Tibial nerve (tissue), 4 donors: ENCODE data around the gene ZNF628. TPM values are rescaled to one million over a fixed set of nuclear protein-coding genes. Genes with fewer than 3 reads are reported as not detected.

Experiments
- DNase-seq, 2 donors: peaks; one replicate each; pipeline ENCODE4 v3.0.0-alpha.2; 2019; ENCODE audit warnings: low spot score in 2 of 2
- H3K27ac ChIP-seq, 4 donors: fragments of 200-600 bp; sonication (generic) in 3 of 4; one replicate each; pipeline ENCODE4 v1.5.1; 2017 to 2019; ENCODE audit warnings: mild to moderate bottlenecking in 1 of 4
- H3K27me3 ChIP-seq, 2 donors: fragments of 200-600 bp; sonication (generic) in 1 of 2; one replicate each; pipeline versions ENCODE4 v1.5.1 to v1.6.0; 2017 to 2019
- H3K36me3 ChIP-seq, 3 donors: fragments of 200-600 bp; sonication (generic); one replicate each; pipeline ENCODE4 v1.5.1; 2018 to 2019
- H3K4me1 ChIP-seq, 4 donors: fragments of 200-600 bp; sonication (generic) in 3 of 4; one replicate each; pipeline ENCODE4 v1.5.1; 2017 to 2019
- H3K4me3 ChIP-seq, 4 donors: fragments of 200-600 bp; sonication (generic) in 3 of 4; one replicate each; pipeline ENCODE4 v1.5.1; 2017 to 2019; ENCODE audit warnings: mild to moderate bottlenecking in 1 of 4, moderate library complexity in 1 of 4
- H3K9me3 ChIP-seq, 4 donors: fragments of 200-600 bp; sonication (generic) in 3 of 4; one replicate each; pipeline ENCODE4 v1.5.1; 2017 to 2019
- EP300 ChIP-seq, 2 donors: sonication (generic); formaldehyde crosslinking; IDR thresholded peaks; one replicate each; pipeline ENCODE4 v1.6.1; 2017; ENCODE audit warnings: antibody characterized with exemption in 2 of 2, mild to moderate bottlenecking in 1 of 2
- POLR2A ChIP-seq, 2 donors: fragments of 450-650 bp; IDR thresholded peaks; one replicate each; pipeline ENCODE4 v1.6.1; 2017; ENCODE audit warnings: antibody characterized with exemption in 2 of 2, mild to moderate bottlenecking in 2 of 2, moderate library complexity in 2 of 2
- WGBS, 2 donors: methylation state at CpG; one replicate each; pipeline ENCODE4 v1.1.5; 2018; 5-methylcytosine and 5-hydroxymethylcytosine counted together
- total RNA-seq, 4 donors: library from RNA; depleted of rRNA; stranded (reverse); fragments of >200 nt; gene quantifications; one replicate each; pipeline ENCODE4 v1.1.0, GENCODE V29; 2016
- TF ChIP-seq, protein P1 (sequence below), 5 experiments: fragments of 200-600 bp in 3 of 5; fragments of 450-650 bp in 2 of 5; sonication (generic) in 3 of 5; IDR thresholded peaks; one replicate each; pipeline ENCODE4 v1.5.1; 2016 to 2019; ENCODE audit warnings: antibody characterized with exemption in 5 of 5, mild to moderate bottlenecking in 3 of 5, moderate library complexity in 2 of 5

ZNF628 gene
- total RNA-seq, 4 donors from 2014 or later, result 3.5 to 16.8 (median 4.0) TPM

DNA sequence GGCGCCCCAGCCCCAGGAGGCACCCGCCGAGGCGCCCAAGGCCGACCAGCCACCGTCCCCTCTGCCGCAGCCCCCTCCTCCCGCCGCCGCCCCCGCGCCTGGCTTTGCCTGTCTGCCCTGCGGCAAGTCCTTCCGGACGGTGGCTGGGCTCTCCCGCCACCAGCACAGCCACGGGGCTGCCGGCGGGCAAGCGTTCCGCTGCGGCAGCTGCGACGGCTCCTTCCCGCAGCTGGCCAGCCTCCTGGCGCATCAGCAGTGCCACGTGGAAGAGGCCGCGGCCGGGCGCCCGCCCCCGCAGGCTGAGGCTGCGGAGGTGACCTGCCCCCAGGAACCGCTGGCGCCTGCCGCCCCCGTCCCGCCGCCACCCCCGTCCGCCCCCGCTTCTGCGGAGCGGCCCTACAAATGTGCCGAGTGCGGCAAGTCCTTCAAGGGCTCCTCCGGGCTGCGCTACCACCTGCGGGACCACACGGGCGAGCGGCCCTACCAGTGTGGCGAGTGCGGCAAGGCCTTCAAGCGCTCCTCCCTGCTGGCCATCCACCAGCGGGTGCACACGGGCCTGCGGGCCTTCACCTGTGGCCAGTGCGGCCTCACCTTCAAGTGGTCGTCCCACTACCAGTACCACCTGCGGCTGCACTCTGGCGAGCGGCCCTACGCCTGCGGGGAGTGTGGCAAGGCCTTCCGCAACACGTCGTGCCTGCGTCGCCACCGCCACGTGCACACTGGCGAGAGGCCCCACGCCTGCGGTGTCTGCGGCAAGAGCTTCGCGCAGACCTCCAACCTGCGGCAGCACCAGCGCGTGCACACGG is 5.9 kb downstream of the ZNF628 start:
- Histone ChIP-seq H3K4me1 (peaks cover 0 to 51% (median 37%) of the 10 kb centered on the region in 4 donors), H3K9me3 (no peaks in the 10 kb centered on the region), H3K4me3 (no peak overlapping the region), H3K27me3 (no peaks in the 10 kb centered on the region), H3K36me3 (peaks cover 0 to 31% (median 0%) of the 10 kb centered on the region in 3 donors), H3K27ac (no peak overlapping the region)
- WGBS, 2 donors, result 89 to 91% methylated on average over 46 to 55 of the region's 83 CpGs
- no peak for TF ChIP-seq EP300 (IDR thresholded peaks at IDR 0.05)
- TF ChIP-seq, protein P1, sequence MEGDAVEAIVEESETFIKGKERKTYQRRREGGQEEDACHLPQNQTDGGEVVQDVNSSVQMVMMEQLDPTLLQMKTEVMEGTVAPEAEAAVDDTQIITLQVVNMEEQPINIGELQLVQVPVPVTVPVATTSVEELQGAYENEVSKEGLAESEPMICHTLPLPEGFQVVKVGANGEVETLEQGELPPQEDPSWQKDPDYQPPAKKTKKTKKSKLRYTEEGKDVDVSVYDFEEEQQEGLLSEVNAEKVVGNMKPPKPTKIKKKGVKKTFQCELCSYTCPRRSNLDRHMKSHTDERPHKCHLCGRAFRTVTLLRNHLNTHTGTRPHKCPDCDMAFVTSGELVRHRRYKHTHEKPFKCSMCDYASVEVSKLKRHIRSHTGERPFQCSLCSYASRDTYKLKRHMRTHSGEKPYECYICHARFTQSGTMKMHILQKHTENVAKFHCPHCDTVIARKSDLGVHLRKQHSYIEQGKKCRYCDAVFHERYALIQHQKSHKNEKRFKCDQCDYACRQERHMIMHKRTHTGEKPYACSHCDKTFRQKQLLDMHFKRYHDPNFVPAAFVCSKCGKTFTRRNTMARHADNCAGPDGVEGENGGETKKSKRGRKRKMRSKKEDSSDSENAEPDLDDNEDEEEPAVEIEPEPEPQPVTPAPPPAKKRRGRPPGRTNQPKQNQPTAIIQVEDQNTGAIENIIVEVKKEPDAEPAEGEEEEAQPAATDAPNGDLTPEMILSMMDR (IDR thresholded peaks at IDR 0.05), result no peak
- no peak for TF ChIP-seq POLR2A (IDR thresholded peaks at IDR 0.05)
- DNase-seq, result no peak

DNA sequence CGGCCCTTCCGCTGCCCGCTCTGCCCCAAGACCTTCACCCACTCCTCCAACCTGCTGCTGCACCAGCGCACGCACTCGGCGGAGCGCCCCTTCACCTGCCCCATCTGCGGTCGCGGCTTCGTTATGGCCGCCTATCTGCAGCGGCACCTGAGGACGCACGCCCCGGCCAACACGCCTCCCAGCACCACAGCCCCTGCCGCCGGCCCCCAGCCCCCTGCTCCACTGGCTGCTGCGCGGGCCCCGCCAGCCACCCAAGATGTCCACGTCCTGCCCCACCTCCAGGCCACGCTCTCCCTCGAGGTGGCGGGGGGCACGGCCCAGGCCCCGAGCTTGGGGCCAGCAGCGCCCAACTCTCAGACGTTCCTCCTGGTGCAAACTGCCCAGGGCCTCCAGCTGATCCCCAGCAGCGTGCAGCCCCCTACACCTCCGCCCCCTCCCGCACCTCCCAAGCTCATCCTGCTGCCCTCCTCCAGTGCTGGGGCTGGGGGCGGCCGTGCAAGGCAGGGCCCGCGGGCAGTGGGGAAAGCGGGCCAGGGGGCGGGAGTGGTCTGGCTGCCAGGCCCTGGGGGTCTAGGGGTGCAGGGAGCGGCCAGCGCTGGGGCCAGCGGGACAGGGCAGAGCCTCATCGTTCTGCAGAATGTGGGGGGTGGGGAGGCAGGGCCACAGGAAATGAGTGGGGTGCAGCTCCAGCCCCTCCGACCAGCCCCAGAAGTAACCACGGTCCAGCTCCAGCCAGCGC is 6.7 kb downstream of the ZNF628 start:
- Histone ChIP-seq H3K9me3 (no peaks in the 10 kb centered on the region), H3K27ac (no peak overlapping the region), H3K4me3 (no peak overlapping the region), H3K27me3 (no peaks in the 10 kb centered on the region), H3K4me1 (peaks cover 0 to 51% (median 37%) of the 10 kb centered on the region in 4 donors), H3K36me3 (peaks cover 0 to 31% (median 0%) of the 10 kb centered on the region in 3 donors)
- TF ChIP-seq POLR2A (IDR thresholded peaks at IDR 0.05), result no peak
- no peak for TF ChIP-seq EP300 (IDR thresholded peaks at IDR 0.05)
- TF ChIP-seq, protein P1 (IDR thresholded peaks at IDR 0.05), result no peak
- 88 to 92% methylated on average over 38 to 47 of the region's 47 CpGs for WGBS, 2 donors
- DNase-seq, result no peak

DNA sequence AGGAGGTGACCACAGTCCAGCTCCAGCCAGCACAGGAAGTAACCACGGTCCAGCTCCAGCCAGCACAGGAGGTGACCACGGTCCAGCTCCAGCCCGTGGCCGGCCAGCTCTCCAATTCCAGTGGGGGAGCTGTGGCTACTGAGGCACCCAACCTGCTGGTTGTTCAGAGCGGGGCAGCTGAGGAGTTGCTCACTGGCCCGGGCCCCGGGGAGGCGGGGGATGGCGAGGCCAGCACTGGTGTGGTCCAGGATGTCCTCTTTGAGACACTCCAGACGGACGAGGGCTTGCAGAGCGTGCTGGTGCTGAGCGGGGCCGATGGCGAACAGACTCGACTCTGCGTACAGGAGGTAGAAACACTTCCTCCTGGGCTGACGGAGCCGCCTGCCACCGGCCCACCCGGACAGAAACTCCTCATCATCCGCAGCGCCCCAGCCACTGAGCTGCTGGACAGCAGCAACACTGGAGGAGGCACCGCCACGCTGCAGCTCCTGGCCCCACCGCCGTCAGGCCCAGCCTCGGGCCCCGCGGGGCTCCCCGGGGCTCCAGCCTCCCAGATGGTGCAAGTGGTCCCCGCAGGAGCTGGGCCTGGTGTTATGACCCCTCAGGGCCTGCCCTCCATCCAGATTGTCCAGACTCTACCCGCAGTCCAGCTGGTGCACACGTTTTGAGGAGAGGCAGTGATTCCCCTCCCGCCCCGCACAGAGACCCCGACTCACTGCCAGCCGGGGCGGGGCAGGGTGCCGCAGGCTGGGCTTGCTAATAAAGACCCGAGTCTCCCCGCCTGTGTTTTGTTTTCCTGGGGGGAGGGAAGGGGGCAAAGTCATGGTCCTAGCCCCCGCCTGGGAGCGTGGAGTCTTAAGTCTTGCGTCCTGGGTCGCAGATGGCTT is 7.5 kb downstream of the ZNF628 start:
- Histone ChIP-seq H3K4me3 (peak overlapping the region in 3 of 4 donors; percentile 44 to 78 (median 61)), H3K9me3 (no peaks in the 10 kb centered on the region), H3K4me1 (peaks cover 0 to 52% (median 39%) of the 10 kb centered on the region in 4 donors), H3K27me3 (no peaks in the 10 kb centered on the region), H3K36me3 (peaks cover 0 to 31% (median 0%) of the 10 kb centered on the region in 3 donors), H3K27ac (peak overlapping the region in 3 of 4 donors; percentile 87 to 97 (median 93))
- no peak for DNase-seq
- 71 to 77% methylated on average over 41 to 44 of the region's 46 CpGs for WGBS, 2 donors
- no peak for TF ChIP-seq POLR2A (IDR thresholded peaks at IDR 0.05)
- TF ChIP-seq EP300 (IDR thresholded peaks at IDR 0.05), result no peak
- TF ChIP-seq, protein P1 (IDR thresholded peaks at IDR 0.05), result no peak

DNA sequence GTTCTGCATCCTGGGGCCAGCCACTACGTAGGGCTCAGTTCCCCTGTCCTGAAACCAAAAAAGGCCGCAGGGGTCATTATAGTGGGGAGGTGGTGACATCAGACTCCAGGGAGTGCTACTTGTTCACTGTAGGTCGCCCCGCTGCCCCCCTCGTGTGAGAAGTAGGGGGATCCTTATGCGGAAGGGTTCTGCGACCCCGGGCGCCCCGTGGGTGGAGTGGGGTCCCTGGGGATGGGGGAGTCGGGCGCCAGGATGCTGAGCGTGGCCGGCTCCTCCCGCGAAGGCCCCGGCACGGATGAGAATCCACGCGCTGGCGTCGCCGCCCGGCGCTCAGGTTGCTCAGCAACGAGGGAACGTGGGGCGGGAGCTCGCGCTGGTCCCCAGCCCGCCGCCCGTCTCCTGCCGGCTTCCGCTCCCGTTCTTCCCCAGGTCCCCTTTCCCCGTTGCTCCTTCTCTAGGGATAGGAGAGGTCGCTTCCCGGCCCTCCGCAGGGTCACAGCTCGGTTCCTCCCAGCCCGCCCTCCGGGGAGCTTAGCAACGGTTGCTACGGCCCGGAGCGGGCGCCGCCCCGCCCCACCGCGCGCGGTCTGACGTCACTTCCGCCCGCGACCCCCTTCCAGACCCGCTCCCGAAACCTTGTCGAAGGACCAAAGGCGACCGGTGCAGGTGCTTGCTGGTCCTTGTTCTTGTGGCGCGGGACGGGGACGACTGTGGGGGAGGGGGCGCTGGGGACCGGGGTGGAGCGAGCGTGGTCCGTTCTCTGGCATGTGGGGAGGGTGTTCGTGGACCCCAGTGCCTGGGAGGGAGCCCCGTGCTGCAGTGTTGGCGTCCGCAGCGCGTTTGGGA is 8.4 kb downstream of the ZNF628 start, which contains the start of gene NAT14:
NAT14 (plus strand) TSS at position 596 of the 846 bp plus-strand sequence. CDS start 521 bp downstream, outside the sequence.
- Histone ChIP-seq H3K36me3 (peaks cover 0 to 31% (median 0%) of the 10 kb centered on the region in 3 donors), H3K4me1 (peaks cover 0 to 60% (median 39%) of the 10 kb centered on the region in 4 donors), H3K27me3 (no peaks in the 10 kb centered on the region), H3K9me3 (no peaks in the 10 kb centered on the region), H3K4me3 (peak within 1 kb of the TSS; percentile 44 to 78 (median 61)), H3K27ac (peak within 1 kb of the TSS; percentile 84 to 97 (median 90))
- DNase-seq, result no peak
- TF ChIP-seq POLR2A (IDR thresholded peaks at IDR 0.05) (no peak), EP300 (IDR thresholded peaks at IDR 0.05) (peak in 1 of 2 donors; percentile 32)
- 0% methylated on average over 48 to 62 of the region's 78 CpGs for WGBS, 2 donors
